Glomerular visceral epithelial cell (primary cell): ENCODE results near the gene HOMEZ.

Experiments used
- DNase-seq: peaks from one replicate; pipeline ENCODE4 v3.0.0-alpha.2; 2016; ENCODE audit errors: extremely low spot score

HOMEZ gene

GRCh38 chr14:23307687-23308644 lies 22.0 kb upstream of the HOMEZ start:
- DNase-seq, result no peak

GRCh38 chr14:23307146-23307530 lies 21.2 kb upstream of the HOMEZ start:
- DNase-seq, result no peak

GRCh38 chr14:23306412-23307145 lies 20.6 kb upstream of the HOMEZ start, which contains the start of gene BCL2L2:
Gene BCL2L2 (plus strand): TSS chr14:23306833. CDS start chr14:23307768, 935 bp downstream.
- DNase-seq, result peak; percentile 95

- DNase-seq, result peak; percentile 78
These were observed 16.6 kb upstream of the HOMEZ start, which contains the start of gene PPP1R3E for GRCh38 chr14:23302290-23303225. Gene PPP1R3E (minus strand): TSS chr14:23302859. CDS start chr14:23302576, 283 bp downstream.

- no peak for DNase-seq
These were observed 16.0 kb upstream of the HOMEZ start for GRCh38 chr14:23301969-23302289.

GRCh38 chr14:23301288-23301968 lies 15.5 kb upstream of the HOMEZ start:
- peak; percentile 99 for DNase-seq

GRCh38 chr14:23300687-23301223 lies 14.8 kb upstream of the HOMEZ start:
- peak; percentile 33 for DNase-seq

- DNase-seq, result no peak
These were observed 14.2 kb upstream of the HOMEZ start for GRCh38 chr14:23299986-23300686.

GRCh38 chr14:23299211-23299957 lies 13.5 kb upstream of the HOMEZ start:
- peak; percentile 38 for DNase-seq

GRCh38 chr14:23297611-23298277 lies 11.8 kb upstream of the HOMEZ start:
- no peak for DNase-seq

GRCh38 chr14:23297096-23297495 lies 11.2 kb upstream of the HOMEZ start:
- DNase-seq, result no peak

GRCh38 chr14:23296012-23296777 lies 10.3 kb upstream of the HOMEZ start:
- no peak for DNase-seq

- DNase-seq, result peak; percentile 58
These were observed 9.0 kb upstream of the HOMEZ start for GRCh38 chr14:23294734-23295561.

- no peak for DNase-seq
These were observed 1.1 kb upstream of the HOMEZ start for GRCh38 chr14:23286902-23287479.

GRCh38 chr14:23285530-23286019 lies 357 bp downstream of the HOMEZ start:
- peak; percentile 18 for DNase-seq
